HG03025 (cell line): Measurements from ENCODE around the gene NRXN2.

ENCODE experiments used
- ATAC-seq: cut with Tn5 transposase; IDR thresholded peaks from one replicate; pipeline ENCODE4 v1.9.1; 2021; ENCODE audit warnings: mild to moderate bottlenecking, moderate library complexity; ENCODE audit not compliant: unreplicated experiment, low FRiP score

The NRXN2 gene

GRCh38 chr11:64656862-64657261, 66.1 kb downstream of the NRXN2 start:
- ATAC-seq: no peak

- no peak for ATAC-seq
These were observed 66.9 kb downstream of the NRXN2 start for GRCh38 chr11:64655941-64656601.

- ATAC-seq: no peak
These were observed 67.9 kb downstream of the NRXN2 start for GRCh38 chr11:64654958-64655541.

- ATAC-seq: no peak
These were observed 68.6 kb downstream of the NRXN2 start for GRCh38 chr11:64654439-64654838.

GRCh38 chr11:64653388-64653973, 69.5 kb downstream of the NRXN2 start:
- ATAC-seq: no peak

- ATAC-seq: no peak
These were observed 70.2 kb downstream of the NRXN2 start for GRCh38 chr11:64652586-64653387.

- no peak for ATAC-seq
These were observed 72.0 kb downstream of the NRXN2 start for GRCh38 chr11:64650923-64651523.

GRCh38 chr11:64649291-64649697, 73.7 kb downstream of the NRXN2 start:
- no peak for ATAC-seq

GRCh38 chr11:64648551-64648950, 74.4 kb downstream of the NRXN2 start:
- ATAC-seq: no peak

GRCh38 chr11:64647019-64647779, 75.8 kb downstream of the NRXN2 start:
- no peak for ATAC-seq

- ATAC-seq: no peak
These were observed 78.2 kb downstream of the NRXN2 start for GRCh38 chr11:64644647-64645275.

- ATAC-seq: no peak
These were observed 78.9 kb downstream of the NRXN2 start for GRCh38 chr11:64643920-64644646.

- no peak for ATAC-seq
These were observed 79.6 kb downstream of the NRXN2 start for GRCh38 chr11:64643256-64643881.

- ATAC-seq: no peak
These were observed 80.1 kb downstream of the NRXN2 start for GRCh38 chr11:64642871-64643255.

- ATAC-seq: no peak
These were observed 80.6 kb downstream of the NRXN2 start for GRCh38 chr11:64642418-64642735.

GRCh38 chr11:64641596-64642417, 81.2 kb downstream of the NRXN2 start:
- no peak for ATAC-seq

GRCh38 chr11:64639885-64640284, 83.1 kb downstream of the NRXN2 start:
- no peak for ATAC-seq

- ATAC-seq: no peak
These were observed 84.2 kb downstream of the NRXN2 start for GRCh38 chr11:64638829-64639228.
